ENCODE measurements around the gene GAS6.

The GAS6 gene

DNA sequence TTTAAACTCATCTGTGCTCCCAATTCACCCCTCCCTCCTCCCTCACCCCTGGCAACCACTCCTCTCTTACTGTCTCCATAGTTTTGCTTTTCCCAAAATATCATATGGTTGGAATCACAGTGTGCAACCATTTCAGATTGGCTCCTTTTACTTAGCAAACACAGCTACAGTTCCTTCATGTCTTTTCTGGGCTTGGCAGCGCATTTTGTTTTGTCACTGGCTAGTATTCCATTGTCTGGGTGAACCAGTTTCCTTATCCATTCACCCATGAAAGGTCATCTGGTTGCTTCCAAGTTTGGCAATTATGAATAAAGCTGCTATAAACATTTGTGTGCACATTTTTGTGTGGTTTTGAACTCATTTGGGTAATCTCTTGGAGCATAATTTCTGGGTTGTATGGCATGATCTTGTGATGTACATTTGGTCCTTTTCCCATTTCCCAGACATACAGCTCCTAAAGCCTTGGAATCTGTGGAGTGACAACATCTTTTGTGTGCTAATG, 23.9 kb upstream of the GAS6 start:
- no peak for DNase-seq (ENCODE audit: low read depth)

DNA sequence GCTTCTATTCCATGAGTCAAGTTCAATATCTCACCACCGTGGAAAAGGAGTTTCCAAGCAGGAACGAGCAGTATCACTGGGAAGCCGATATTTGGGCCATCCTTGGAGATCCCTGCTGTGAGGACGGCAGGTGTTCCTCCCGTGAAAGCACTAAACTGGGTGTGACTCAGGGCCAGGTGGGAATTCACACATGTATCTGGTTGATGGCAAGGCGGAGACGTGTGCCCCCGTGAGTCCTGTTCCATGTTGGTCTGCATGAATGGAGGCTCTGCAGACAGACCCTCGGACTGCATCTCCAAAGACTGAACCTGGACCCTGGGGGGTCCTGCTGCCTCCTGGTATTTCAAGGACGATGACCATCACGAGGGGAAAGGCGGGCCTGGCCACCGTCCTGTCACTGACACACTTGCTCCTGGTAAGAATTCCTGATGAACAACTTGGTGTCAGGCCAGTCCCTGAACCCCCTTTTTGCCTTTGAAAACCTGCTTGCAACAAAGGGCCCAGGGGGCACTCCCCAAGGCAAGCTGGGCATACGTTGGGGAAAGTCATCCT, 22.8 kb upstream of the GAS6 start:
- DNase-seq (ENCODE audit: low read depth) = no peak

DNA sequence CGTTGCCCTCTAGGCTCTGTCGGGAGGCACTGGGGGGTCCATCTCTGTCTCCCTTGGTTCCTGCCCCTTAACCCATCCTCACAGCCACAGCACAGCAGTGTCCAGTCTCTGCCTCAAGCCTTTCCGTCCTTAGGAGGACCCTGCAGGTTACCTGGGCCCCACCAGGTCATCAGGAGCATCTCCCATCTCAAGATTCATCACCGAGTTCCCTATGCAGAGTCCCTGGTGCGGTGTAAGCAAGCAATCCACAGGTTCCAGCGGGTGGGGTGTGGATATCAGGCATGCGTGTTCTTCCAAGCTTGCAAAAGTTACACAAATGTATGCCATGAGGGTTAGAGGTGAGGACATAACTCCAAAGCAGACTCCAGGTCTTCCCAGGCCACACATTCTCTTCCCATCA, 20.9 kb upstream of the GAS6 start:
- DNase-seq (ENCODE audit: low read depth) = no peak

DNA sequence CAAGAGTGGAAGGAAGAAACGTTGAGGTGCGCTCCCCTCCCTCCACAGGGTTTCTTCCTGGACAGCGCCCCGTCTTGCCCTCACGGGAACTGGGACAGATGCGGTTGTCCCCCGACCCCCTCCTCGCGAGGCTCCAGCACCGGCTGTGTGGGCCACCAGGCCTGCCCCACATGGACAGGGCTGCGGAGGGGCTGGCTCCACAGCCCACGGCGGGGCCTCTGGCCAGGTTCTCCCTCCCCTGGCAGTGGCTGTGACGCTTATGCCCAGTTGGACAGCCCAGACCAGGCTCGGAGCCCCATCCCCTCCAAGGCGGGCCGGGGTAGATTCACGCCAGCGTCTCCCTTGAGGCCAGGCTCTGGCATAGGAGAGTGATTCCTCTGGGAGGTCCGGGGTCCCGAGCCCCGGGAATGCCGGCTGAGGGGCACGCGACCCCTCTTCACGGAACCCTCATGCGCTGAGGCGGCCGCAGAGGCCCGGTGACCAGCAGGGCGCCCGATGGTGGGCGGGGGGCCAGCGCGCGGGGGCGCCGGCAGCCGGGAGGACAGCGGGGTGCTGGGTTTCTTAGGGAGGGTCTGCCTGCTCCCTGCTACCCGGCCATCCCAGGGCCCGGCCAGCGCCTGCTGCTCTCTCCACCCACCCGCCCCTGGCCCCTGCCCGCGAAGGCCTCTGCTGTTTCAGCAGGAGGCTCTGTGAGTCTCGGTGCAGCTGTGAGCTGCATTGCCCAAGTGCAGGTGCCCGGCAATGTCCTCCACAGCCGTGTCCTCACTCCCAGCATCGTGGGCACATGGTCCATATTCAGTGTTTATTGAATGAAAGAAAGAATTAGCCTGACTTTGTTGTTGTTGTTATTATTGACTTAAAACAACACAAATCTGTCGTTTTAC, 20.3 kb upstream of the GAS6 start:
- no peak for DNase-seq (ENCODE audit: low read depth)

GRCh38 chr13:113883314-113883811, 19.5 kb upstream of the GAS6 start:
- DNase-seq (ENCODE audit: low read depth) = no peak

- no peak for DNase-seq (ENCODE audit: low read depth)
These were observed 18.8 kb upstream of the GAS6 start for GRCh38 chr13:113882716-113883115.

- DNase-seq (ENCODE audit: low read depth) = no peak
These were observed 18.4 kb upstream of the GAS6 start for GRCh38 chr13:113882267-113882630.

DNA sequence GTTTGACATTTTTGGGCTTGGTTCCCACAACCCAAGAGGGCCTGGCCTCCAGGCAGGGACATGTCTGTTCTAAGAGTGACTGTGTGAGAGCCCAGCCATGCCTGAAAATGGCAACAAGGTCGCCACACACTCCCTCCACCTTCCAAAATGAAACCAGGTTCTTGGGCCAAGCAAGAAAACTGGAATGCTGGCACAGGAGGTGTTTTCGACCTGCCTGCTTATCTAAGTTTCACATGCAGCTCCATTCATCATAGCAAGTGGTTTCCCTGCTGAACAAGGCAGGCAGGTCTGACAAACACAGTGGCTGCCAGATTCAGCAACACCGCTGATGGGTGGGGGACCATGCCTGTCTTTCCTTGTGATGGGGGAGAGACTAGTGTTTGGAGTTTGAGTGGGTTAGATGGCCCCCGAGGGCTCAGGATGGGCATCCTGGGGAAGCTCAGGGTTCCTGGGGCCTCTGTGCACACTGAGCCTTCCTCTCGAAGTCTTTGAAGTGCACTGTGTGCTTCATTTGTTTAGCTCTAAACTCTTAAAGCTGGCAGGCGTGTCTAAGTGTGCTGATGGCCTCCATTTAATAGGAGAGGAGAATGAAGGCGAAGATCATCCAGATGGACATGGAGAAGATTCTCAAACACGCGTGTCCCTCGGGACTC, 17.9 kb upstream of the GAS6 start:
- no peak for DNase-seq (ENCODE audit: low read depth)

DNA sequence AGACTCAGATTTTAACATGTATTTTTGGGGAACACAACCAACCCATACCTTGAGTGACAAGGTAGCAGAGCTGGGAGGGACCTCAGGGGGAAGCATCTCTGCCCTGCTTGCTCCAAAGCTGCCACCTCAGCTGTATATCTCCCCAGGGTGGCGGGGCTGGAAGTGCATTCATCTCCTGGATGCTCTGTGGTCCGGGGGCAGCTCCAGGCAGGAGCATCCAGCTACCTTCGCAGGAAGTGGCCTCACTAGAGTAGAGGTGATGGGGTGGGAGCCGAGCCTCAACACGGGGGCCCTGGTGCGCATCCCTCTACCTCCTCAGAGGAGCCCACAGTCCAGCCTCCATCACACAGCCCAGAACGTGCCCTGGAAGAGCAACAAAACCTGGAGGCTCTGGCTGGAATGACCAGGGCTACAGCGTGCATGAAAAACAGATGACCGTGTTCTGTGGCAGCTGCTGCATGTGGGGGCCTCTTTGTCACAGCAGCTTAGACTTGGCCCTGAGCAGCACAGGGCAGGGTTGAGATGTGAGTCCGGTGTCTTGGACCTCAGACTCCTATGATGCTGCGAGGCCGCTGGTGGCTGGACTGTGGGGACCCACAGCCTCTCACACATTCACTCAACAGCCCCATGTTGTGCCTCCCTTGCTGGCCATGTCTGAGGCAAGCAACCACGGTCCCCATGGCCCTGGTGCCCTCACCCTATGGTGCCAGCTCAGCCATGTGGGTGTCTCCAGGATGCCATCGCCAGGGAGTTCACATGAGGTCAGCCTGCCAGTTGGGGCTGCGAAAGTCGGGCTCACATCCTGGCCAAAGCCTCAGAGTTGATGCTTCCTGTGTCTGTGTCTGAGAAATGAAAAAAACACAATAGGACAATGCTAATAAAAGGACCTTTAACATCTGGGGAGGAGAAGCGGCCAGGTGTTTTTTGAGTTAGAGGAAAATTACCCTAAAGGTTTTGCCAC, 17.1 kb upstream of the GAS6 start:
- DNase-seq (ENCODE audit: low read depth) = no peak

DNA sequence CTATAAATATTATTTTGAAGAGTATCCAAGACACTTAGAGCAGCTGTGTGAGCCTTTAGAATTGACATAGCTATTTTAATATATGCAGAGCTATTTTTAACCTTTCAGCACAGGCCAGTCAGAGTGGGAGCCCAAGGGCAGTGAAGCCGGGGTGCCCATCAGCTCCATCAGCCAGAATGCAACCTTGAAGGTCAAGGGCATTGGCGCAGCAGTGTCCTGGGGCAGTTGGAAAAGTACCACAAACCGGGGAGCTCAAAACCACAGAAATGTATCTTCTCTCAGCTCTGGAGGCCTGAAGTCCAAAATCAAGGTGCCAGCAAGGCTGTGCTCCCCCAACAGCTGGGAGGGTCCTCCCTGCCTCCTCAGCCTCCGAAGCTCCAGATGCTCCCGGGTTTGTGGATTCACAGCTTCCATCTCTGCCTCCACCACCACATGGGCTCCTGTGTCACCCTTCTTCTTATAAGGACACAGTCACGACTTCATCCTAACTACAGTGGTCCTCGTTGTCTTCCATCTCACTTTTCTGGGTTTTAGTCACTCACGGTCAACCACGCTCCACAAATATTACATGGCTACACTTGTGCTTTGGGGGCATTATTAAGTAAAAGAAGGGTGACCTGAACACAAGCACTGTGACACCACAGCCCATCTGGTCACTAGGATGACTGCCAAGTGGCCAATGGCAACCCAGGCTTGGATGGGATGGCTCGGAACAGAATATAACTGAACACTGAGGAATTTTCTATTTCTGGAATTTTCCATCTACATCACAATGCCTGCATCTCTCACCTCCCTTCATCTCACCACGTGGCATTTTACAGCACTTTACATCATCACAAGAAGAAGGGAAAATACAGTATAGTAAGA, 15.9 kb upstream of the GAS6 start:
- DNase-seq (ENCODE audit: low read depth) = no peak

GRCh38 chr13:113879017-113879416, 15.1 kb upstream of the GAS6 start:
- DNase-seq (ENCODE audit: low read depth) = no peak

DNA sequence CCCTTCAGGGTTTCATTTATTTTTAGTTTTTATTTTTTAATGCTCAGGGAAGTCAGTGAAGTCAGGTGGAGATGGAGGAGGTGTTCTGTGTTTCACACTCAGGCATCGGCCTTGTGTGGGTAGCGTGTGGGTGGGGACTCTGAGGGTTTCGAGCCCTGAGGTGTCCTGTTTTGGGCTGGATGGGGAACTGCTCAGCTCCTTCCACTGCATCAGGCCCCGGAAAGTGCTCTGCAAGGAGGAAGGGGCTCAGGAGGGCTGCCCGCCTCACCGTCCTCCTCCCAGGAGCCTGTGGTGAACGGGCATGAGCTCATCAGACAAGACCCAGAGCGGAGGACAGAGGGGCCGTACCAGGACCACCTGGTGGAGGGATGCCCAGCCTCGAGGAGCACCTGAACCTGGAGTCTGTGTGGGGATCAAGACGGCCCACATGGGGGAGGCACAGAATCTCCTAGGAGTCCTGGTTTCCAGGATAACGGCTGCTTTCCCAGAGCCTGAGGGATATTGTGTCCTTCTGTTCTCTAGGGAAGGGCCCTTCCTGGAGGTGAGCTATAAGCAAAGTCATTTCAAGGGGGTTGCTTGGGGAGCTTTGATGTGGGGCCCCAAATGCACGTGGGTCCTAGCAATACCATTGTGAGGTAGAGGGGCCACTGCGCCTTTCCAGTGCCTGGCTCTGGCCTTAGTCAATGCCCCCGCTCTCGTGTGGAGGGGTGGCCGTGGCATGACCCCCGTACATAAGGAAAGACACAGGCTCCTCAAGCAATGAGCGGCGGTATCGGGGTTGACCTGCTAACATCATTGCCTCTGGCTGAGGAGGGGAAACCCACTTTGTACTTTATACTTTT, 13.5 kb upstream of the GAS6 start:
- DNase-seq (ENCODE audit: low read depth) = no peak

- no peak for DNase-seq (ENCODE audit: low read depth)
These were observed 12.7 kb upstream of the GAS6 start for GRCh38 chr13:113876346-113877148.

- DNase-seq (ENCODE audit: low read depth) = no peak
These were observed 12.0 kb upstream of the GAS6 start for GRCh38 chr13:113875837-113876281.

DNA sequence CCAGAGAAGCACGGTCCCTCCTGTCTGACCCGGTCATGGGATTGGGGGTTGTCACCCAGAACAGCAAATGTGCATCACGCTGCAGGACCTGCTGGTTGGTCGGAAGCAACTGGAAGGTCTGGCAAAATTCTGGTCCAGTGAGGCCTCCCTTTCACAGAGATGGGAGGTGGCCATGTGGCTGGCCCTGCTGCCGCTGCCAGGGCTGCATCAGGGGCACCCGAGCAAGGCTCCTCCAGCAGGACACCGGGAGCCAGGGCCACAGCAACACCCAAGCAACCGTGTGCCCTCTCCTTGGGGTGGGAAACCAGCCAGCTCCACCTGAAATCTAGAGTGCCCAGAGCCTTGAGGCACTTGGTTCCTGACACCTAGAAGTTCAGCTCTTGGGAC, 11.5 kb upstream of the GAS6 start:
- DNase-seq (ENCODE audit: low read depth) = no peak

- no peak for DNase-seq (ENCODE audit: low read depth)
These were observed 10.9 kb upstream of the GAS6 start for GRCh38 chr13:113874579-113875428.

GRCh38 chr13:113874177-113874576, 10.3 kb upstream of the GAS6 start:
- no peak for DNase-seq (ENCODE audit: low read depth)

GRCh38 chr13:113869263-113869662, 5.4 kb upstream of the GAS6 start:
- no peak for DNase-seq (ENCODE audit: low read depth)

All from activated T-cell treated with anti-CD3 and anti-CD28 coated beads for 48 hours (primary cell).